CD4-positive, alpha-beta T cell treated with Interleukin-1 beta for 1 hour (primary cell): ENCODE data around the gene SND1.

Experiments used
- DNase-seq, 2 donors: peaks; one replicate each; pipeline ENCODE4 v3.0.0-alpha.2; 2020 to 2022

The SND1 gene

DNA sequence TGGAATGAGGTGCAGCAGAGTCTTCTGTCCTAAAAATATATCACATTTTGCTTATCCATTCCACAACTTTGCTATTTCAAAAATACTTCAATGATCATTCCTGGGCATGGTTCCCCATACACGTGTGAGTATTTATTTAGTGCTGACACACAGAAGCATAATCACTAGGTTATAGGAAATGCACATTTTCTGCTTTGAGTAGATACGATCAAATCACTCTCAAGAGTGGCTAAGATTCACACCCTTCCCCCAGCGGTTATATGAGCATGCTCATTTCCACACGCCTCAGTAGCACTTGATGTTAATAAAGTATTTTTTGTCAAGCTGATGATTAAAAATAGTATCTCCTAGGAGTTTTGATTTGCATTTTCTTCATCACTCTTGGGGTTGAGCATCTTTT, 472.8 kb downstream of the SND1 start:
- no peak for DNase-seq

GRCh38 chr7:128125816-128126215, 473.8 kb downstream of the SND1 start:
- DNase-seq, result no peak

DNA sequence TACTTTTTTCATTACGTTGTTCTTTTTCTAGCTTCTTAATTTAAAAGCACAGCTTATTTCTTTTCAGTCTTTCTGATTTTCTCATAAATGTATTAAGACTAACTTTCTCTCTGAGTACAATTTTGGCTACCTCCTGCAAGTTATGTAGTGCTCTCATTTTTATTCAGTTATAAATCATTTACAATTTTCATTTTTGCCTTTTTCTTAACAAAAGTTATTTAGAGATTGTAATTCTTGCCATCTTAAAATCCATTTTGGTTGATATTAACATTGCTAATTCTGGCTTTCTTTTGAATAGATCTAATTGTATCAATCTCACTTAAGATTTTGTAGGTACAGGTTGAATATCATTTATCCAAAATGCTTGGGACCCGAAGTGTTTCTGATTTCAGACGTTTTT, 476.4 kb downstream of the SND1 start:
- no peak for DNase-seq

DNA sequence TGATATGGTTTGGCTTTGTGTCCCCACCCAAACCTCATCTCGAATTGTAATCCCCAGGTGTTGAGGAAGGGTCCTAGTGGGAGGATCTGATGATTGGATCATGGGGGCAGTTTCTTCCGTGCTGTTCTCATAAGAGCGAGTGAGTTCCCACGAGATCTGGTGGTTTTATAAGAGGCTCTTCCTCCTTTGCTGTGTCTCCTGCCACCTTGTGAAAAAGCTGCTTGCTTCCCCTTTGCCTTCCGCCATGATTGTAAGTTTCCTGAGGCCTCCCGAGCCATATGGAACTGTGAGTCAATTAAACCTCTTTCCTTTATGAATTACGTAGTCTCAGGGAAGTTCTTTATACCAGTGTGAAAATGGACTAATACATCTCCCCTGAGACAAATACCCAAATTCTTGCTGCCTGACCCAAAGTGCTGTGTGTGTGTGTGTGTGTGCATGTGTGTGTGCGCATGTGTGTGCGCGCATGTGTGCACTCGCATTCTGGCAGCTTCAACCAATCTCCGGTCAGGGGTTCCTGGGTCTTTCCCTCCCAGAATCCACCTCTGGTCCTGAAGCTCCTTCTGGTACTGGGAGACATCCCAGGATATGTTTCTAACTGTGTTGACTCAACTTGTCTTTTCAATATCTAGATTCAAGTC, 477.4 kb downstream of the SND1 start:
- DNase-seq, result no peak

DNA sequence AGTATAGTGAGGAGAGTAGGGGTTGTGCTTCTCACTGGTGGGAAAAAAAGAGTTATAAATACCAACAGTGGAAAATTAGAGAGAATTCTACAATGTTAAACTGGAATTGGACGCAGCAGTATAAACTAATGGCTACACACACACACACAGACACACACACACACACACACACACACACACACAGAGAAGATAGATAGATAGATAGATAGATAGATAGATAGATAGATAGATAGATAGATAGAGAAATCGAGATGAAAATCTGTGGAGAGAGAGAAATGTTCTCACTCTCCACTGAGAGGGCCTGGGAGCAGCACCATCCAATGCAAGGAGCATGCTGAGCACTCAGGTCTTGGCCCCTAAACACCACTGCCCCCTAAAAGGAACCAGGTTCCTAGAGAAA, 479.1 kb downstream of the SND1 start:
- DNase-seq, result no peak

GRCh38 chr7:128131731-128132130, 479.7 kb downstream of the SND1 start:
- no peak for DNase-seq

DNA sequence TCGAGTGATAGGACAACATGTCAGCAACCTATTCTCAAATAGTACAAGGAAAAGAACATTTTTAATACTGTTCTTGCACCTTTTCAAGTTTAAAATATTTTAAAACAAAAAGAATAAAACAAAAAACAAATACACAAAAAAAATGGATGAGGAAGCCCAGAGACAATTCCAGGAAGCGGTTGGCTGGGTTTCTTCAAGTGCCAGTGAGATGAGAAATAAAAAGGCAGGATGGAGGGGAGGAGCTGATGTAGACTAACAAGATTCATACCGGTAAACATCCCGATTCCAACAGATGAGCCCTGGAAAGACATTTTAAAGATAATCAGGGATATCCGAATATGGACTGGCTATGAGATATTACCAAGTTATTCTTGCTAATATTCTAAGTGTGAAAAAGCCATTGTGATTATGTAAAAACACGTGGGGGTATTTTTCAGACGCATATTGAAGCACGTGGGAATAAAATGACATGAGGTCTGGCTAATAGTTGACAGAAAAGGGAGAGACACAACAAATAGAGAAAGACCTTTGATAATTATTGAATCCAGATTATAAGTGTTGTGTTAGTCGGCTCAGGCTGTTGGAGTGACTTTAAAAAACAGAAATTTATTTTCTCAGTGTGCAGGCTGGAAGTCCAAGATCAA, 480.6 kb downstream of the SND1 start:
- DNase-seq, result no peak

DNA sequence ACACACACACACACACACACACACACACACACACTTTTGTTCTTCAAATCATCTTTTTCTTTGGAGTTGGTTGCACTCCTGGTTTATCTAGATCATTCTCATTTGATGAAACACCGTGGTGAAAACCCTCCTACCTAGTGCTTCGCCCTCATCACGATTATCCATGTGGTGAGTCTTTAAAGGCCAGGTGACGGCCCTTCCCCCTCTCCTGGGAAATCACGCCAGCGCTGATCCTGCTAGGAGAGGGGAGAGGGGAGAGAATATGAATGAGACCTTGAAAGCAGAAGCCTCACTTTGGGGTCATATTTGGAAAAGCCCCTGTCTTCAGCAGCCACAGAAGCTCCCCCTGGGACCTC, 483.1 kb downstream of the SND1 start:
- DNase-seq, result no peak

DNA sequence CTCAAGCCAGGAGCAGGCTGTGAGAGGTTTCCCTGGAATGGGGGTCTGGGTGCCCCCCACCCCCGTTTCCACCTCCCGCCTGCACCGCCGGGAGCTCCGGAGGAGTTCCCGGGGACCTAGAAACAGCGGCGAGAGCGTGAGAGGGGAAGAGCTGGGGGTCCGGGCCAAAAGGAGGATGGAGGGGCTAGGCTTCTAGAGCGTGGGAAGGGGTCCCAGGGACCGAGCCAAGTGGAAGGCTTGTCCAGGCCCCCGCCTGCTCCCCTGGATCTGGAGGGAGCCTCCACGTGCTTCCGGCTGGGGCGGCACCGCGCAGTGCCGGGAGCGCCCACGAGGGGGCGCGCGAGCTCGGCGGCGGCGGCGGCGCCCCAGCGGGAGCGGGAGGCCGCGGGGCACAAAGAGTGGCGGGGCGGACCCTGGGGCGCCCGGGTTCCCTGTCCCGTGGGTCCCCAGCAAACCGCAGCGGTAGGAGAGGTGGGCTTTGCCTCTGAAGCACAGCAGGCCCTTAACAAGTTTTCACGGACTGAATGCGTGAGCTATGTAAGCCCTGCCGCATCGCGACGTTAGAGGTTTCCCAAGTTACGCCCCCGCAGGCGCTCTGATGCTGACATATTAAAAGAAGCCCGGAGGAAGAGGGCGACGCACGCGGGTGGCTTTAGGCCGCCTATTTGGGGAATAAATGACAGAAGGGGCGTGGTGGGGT, 483.7 kb downstream of the SND1 start:
- DNase-seq, result peak; percentile 48 to 51

DNA sequence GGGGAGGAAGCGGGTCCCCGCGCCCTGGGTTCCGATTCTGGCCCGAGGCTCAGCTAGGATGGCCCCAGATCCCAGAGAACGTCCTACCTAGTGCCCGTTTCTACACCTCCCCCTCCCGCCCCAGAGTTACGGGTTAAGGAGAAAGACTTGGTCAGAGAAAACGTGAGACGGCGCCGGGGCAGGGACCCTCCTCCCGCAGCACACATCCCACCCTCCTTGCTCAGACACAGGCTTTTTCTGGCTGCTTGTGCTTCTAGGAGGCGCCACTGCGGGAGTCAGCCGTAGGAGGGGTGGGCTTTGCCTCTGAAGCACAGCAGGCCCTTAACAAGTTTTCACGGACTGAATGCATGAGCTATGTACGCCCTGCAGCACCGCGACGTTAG, 484.2 kb downstream of the SND1 start:
- DNase-seq, result no peak

GRCh38 chr7:128137181-128137580, 485.2 kb downstream of the SND1 start:
- peak in 1 of 2 donors; percentile 26 for DNase-seq

- no peak for DNase-seq
Measured at GRCh38 chr7:128139406-128139805, 487.4 kb downstream of the SND1 start.

DNA sequence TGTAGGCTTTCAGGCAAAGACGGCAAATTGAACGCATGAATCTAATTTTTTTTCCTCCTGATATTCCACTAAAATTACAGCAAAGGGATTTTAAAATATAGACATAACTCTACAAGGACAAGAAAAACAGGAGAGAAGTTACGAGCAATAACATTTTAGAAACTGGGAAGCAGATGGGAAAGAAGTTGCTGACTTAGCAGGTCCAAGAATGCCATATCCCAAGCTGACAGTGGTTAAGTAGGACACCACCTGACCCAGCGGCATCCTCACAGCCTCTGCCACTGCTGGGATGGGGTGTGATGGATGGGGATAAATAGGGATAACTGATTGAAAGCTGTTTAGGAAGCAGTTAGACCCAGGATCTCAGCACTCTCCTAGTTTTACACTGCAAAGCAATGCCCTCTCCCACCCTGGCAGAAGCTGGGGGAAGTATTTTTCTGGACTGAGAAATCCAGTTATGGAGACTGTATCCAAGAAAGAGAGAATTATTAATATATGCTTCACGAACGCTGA, 489.7 kb downstream of the SND1 start:
- no peak for DNase-seq
